HCT116 (cell line): ENCODE results near the gene PDZRN4.

ENCODE experiments used
- POLR2A ChIP-seq: IDR thresholded peaks from 2 replicates; pipeline ENCODE4 v1.7.0; 2011; ENCODE audit warnings: borderline replicate concordance; ENCODE audit not compliant: insufficient read depth, insufficient read length; ENCODE audit errors: extremely low read depth
- YY1 ChIP-seq: IDR thresholded peaks from 2 replicates; pipeline ENCODE4 v1.6.1; 2011; ENCODE audit warnings: low read length, low read depth, moderate library complexity, mild to moderate bottlenecking; ENCODE audit not compliant: insufficient replicate concordance; ENCODE audit errors: extremely low read depth
- ZFX ChIP-seq: fragments of 450-650 bp; IDR thresholded peaks from 2 replicates; pipeline ENCODE4 v1.6.1; 2017
- ZNF274 ChIP-seq: fragments of 200-500 bp; sonication (Bioruptor generic); IDR thresholded peaks from 2 replicates; pipeline ENCODE4 v1.6.1; 2014; ENCODE audit warnings: mild to moderate bottlenecking, low read depth, low read length, inconsistent platforms
- TF ChIP-seq, protein P1 (sequence below), 3 experiments: fragments of 200-600 bp in 1 of 3; sonication (generic) in 1 of 3; IDR thresholded peaks in 2 of 3; conservative IDR thresholded peaks in 1 of 3; 2 replicates each; pipeline ENCODE4 v1.5.1; 2012 to 2017; ENCODE audit warnings: low read depth in 2 of 3, low read length in 2 of 3, antibody characterized with exemption in 1 of 3, borderline replicate concordance in 1 of 3, control low read depth in 1 of 3, mild to moderate bottlenecking in 1 of 3, mixed read lengths in 1 of 3, mixed run types in 1 of 3, moderate library complexity in 1 of 3; ENCODE audit not compliant: insufficient read depth in 1 of 3
- TF ChIP-seq, protein P2 (sequence below): IDR thresholded peaks from 2 replicates; pipeline ENCODE4 v1.6.1; 2012; ENCODE audit warnings: low read depth
- TF ChIP-seq, protein P3 (sequence below): IDR thresholded peaks from 2 replicates; pipeline ENCODE4 v1.6.1; 2011; ENCODE audit warnings: mild to moderate bottlenecking, low read length, moderate library complexity; ENCODE audit not compliant: insufficient replicate concordance; ENCODE audit errors: extremely low read depth

DNA sequence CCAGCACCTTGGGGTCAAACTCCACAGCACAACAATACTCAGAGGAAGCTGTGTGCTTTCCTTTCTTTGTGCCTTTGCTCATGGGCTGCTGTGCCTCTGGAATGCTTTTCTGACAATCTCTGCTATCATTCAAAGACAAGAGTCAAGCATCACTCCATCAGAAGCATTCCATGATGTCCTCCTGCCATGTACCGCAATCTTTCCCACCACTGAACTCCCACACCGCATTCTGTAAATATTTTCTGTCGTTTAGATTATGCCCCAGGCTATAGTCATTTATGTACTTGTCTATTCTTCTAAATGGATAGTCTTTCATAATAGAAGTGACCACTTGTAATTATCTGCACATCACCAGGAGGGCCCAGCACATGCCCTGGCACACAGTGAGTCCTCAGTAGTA, 327.8 kb downstream of the PDZRN4 start:
- TF ChIP-seq, protein P1, sequence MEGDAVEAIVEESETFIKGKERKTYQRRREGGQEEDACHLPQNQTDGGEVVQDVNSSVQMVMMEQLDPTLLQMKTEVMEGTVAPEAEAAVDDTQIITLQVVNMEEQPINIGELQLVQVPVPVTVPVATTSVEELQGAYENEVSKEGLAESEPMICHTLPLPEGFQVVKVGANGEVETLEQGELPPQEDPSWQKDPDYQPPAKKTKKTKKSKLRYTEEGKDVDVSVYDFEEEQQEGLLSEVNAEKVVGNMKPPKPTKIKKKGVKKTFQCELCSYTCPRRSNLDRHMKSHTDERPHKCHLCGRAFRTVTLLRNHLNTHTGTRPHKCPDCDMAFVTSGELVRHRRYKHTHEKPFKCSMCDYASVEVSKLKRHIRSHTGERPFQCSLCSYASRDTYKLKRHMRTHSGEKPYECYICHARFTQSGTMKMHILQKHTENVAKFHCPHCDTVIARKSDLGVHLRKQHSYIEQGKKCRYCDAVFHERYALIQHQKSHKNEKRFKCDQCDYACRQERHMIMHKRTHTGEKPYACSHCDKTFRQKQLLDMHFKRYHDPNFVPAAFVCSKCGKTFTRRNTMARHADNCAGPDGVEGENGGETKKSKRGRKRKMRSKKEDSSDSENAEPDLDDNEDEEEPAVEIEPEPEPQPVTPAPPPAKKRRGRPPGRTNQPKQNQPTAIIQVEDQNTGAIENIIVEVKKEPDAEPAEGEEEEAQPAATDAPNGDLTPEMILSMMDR (IDR thresholded peaks at IDR 0.05 in 2 of 3, conservative IDR thresholded peaks at IDR 0.05 in 1 of 3; ENCODE audit: borderline replicate concordance in 1 of 3, insufficient read depth in 1 of 3, low read depth in 2 of 3, low read length in 2 of 3): no peak
- TF ChIP-seq ZFX (no peak), YY1 (no peak), POLR2A (no peak), ZNF274 (no peak)
- TF ChIP-seq, protein P2, sequence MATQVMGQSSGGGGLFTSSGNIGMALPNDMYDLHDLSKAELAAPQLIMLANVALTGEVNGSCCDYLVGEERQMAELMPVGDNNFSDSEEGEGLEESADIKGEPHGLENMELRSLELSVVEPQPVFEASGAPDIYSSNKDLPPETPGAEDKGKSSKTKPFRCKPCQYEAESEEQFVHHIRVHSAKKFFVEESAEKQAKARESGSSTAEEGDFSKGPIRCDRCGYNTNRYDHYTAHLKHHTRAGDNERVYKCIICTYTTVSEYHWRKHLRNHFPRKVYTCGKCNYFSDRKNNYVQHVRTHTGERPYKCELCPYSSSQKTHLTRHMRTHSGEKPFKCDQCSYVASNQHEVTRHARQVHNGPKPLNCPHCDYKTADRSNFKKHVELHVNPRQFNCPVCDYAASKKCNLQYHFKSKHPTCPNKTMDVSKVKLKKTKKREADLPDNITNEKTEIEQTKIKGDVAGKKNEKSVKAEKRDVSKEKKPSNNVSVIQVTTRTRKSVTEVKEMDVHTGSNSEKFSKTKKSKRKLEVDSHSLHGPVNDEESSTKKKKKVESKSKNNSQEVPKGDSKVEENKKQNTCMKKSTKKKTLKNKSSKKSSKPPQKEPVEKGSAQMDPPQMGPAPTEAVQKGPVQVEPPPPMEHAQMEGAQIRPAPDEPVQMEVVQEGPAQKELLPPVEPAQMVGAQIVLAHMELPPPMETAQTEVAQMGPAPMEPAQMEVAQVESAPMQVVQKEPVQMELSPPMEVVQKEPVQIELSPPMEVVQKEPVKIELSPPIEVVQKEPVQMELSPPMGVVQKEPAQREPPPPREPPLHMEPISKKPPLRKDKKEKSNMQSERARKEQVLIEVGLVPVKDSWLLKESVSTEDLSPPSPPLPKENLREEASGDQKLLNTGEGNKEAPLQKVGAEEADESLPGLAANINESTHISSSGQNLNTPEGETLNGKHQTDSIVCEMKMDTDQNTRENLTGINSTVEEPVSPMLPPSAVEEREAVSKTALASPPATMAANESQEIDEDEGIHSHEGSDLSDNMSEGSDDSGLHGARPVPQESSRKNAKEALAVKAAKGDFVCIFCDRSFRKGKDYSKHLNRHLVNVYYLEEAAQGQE: no peak
- TF ChIP-seq, protein P3, sequence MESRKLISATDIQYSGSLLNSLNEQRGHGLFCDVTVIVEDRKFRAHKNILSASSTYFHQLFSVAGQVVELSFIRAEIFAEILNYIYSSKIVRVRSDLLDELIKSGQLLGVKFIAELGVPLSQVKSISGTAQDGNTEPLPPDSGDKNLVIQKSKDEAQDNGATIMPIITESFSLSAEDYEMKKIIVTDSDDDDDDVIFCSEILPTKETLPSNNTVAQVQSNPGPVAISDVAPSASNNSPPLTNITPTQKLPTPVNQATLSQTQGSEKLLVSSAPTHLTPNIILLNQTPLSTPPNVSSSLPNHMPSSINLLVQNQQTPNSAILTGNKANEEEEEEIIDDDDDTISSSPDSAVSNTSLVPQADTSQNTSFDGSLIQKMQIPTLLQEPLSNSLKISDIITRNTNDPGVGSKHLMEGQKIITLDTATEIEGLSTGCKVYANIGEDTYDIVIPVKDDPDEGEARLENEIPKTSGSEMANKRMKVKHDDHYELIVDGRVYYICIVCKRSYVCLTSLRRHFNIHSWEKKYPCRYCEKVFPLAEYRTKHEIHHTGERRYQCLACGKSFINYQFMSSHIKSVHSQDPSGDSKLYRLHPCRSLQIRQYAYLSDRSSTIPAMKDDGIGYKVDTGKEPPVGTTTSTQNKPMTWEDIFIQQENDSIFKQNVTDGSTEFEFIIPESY: no peak
